Large intestine (tissue), 3 donors: ENCODE results near the gene HYI. TPM values are rescaled to one million over a fixed set of nuclear protein-coding genes. Genes with fewer than 3 reads are reported as not detected.

ENCODE experiments used
- DNase-seq, 2 donors: peaks; one replicate each; pipeline versions ENCODE4 v3.0.0 to v3.0.0-alpha.2; 2013
- H3K27ac ChIP-seq: one replicate; pipeline ENCODE4 v1.5.1; 2013; ENCODE audit warnings: low read length
- H3K27me3 ChIP-seq: 2 replicates; pipeline ENCODE4 v1.6.1; 2013; ENCODE audit warnings: low read length; ENCODE audit not compliant: control insufficient read depth, insufficient read depth
- H3K36me3 ChIP-seq: 2 replicates; pipeline ENCODE4 v1.6.1; 2013; ENCODE audit warnings: low read length; ENCODE audit not compliant: control insufficient read depth, insufficient read depth
- H3K4me1 ChIP-seq: one replicate; pipeline ENCODE4 v1.6.1; 2013; ENCODE audit warnings: low read length; ENCODE audit not compliant: control insufficient read depth, insufficient read depth
- H3K4me3 ChIP-seq: one replicate; pipeline ENCODE4 v1.5.1; 2013; ENCODE audit warnings: low read length
- H3K9me3 ChIP-seq: one replicate; pipeline ENCODE4 v1.6.1; 2013; ENCODE audit warnings: mild to moderate bottlenecking, low read depth, low read length, moderate library complexity; ENCODE audit not compliant: control insufficient read depth
- WGBS: methylation state at CpG from one replicate; pipeline ENCODE4 v1.1.5; 2013; ENCODE audit warnings: low lambda C conversion rate; ENCODE audit not compliant: insufficient coverage; 5-methylcytosine and 5-hydroxymethylcytosine counted together
- polyA plus RNA-seq: library from polyadenylated mRNA; unstranded; fragments of 120-200 nt; gene quantifications from one replicate; pipeline ENCODE4 v1.2.1, GENCODE V29; 2013

Gene HYI
- polyA plus RNA-seq, 1 donor, result 68.1 TPM

- no peaks in the 10 kb centered on the region for H3K4me1 ChIP-seq
- WGBS, result no CpG with 5 or more reads among the region's 14 CpGs
- no peak for DNase-seq
These were observed 26.2 kb downstream of the HYI start for GRCh38 chr1:43427524-43427923.

GRCh38 chr1:43426221-43426620 is 27.5 kb downstream of the HYI start:
- Histone ChIP-seq H3K4me1 (no peaks in the 10 kb centered on the region), H3K36me3 (peaks cover 99% of the 10 kb centered on the region), H3K27ac (no peak overlapping the region), H3K4me3 (no peak overlapping the region), H3K27me3 (no peaks in the 10 kb centered on the region), H3K9me3 (peaks cover 10% of the 10 kb centered on the region)
- no CpG with 5 or more reads among the region's 11 CpGs for WGBS
- no peak for DNase-seq

More at GRCh38 chr1:43427524-43427923, 26.2 kb downstream of the HYI start:
- Histone ChIP-seq H3K27me3 (no peaks in the 10 kb centered on the region), H3K36me3 (peaks cover 100% of the 10 kb centered on the region), H3K4me3 (no peak overlapping the region), H3K27ac (no peak overlapping the region), H3K9me3 (peaks cover 10% of the 10 kb centered on the region)

GRCh38 chr1:43425045-43425444 is 28.7 kb downstream of the HYI start:
- peaks cover 99% of the 10 kb centered on the region for H3K36me3 ChIP-seq
- no CpG with 5 or more reads among the region's 4 CpGs for WGBS
- H3K4me1 ChIP-seq, result no peaks in the 10 kb centered on the region
- H3K27me3 ChIP-seq, result no peaks in the 10 kb centered on the region
- no peak overlapping the region for H3K4me3 ChIP-seq
- H3K27ac ChIP-seq, result no peak overlapping the region
- DNase-seq, result no peak
- H3K9me3 ChIP-seq, result peaks cover 10% of the 10 kb centered on the region

GRCh38 chr1:43423672-43424550 is 29.8 kb downstream of the HYI start:
- peak in 1 of 2 donors; percentile 32 for DNase-seq

GRCh38 chr1:43422995-43423671 is 30.6 kb downstream of the HYI start:
- Histone ChIP-seq H3K4me3 (no peak overlapping the region), H3K4me1 (no peaks in the 10 kb centered on the region), H3K36me3 (peaks cover 99% of the 10 kb centered on the region), H3K27ac (no peak overlapping the region), H3K9me3 (peaks cover 10% of the 10 kb centered on the region), H3K27me3 (no peaks in the 10 kb centered on the region)
- DNase-seq, result no peak
- 89% methylated on average over 6 of the region's 16 CpGs for WGBS

More at GRCh38 chr1:43423672-43424550, 29.8 kb downstream of the HYI start:
- Histone ChIP-seq H3K9me3 (peaks cover 10% of the 10 kb centered on the region), H3K27ac (no peak overlapping the region), H3K4me3 (no peak overlapping the region), H3K36me3 (peaks cover 99% of the 10 kb centered on the region), H3K4me1 (no peaks in the 10 kb centered on the region), H3K27me3 (no peaks in the 10 kb centered on the region)
- 94% methylated on average over 5 of the region's 23 CpGs for WGBS

- H3K4me3 ChIP-seq, result no peak overlapping the region
- no CpG with 5 or more reads among the region's 12 CpGs for WGBS
- peaks cover 10% of the 10 kb centered on the region for H3K9me3 ChIP-seq
- H3K27ac ChIP-seq, result no peak overlapping the region
- no peaks in the 10 kb centered on the region for H3K27me3 ChIP-seq
- H3K36me3 ChIP-seq, result peaks cover 97% of the 10 kb centered on the region
- H3K4me1 ChIP-seq, result no peaks in the 10 kb centered on the region
- no peak for DNase-seq
These were observed 31.6 kb downstream of the HYI start for GRCh38 chr1:43421976-43422750.

GRCh38 chr1:43421396-43421795 is 32.3 kb downstream of the HYI start:
- no peaks in the 10 kb centered on the region for H3K27me3 ChIP-seq
- WGBS, result no CpG with 5 or more reads among the region's 6 CpGs
- no peak for DNase-seq

GRCh38 chr1:43420874-43421273 is 32.9 kb downstream of the HYI start:
- H3K27ac ChIP-seq, result no peak overlapping the region
- no peaks in the 10 kb centered on the region for H3K27me3 ChIP-seq
- no CpG with 5 or more reads among the region's 10 CpGs for WGBS
- peaks cover 96% of the 10 kb centered on the region for H3K36me3 ChIP-seq
- peaks cover 10% of the 10 kb centered on the region for H3K9me3 ChIP-seq
- no peak overlapping the region for H3K4me3 ChIP-seq
- DNase-seq, result no peak
- no peaks in the 10 kb centered on the region for H3K4me1 ChIP-seq

More at GRCh38 chr1:43421396-43421795, 32.3 kb downstream of the HYI start:
- peaks cover 10% of the 10 kb centered on the region for H3K9me3 ChIP-seq
- H3K27ac ChIP-seq, result no peak overlapping the region
- H3K36me3 ChIP-seq, result peaks cover 97% of the 10 kb centered on the region
- no peak overlapping the region for H3K4me3 ChIP-seq
- no peaks in the 10 kb centered on the region for H3K4me1 ChIP-seq

GRCh38 chr1:43419627-43420425 is 33.9 kb downstream of the HYI start:
- Histone ChIP-seq H3K4me1 (no peaks in the 10 kb centered on the region), H3K27ac (no peak overlapping the region), H3K36me3 (peaks cover 94% of the 10 kb centered on the region), H3K9me3 (peaks cover 10% of the 10 kb centered on the region), H3K27me3 (no peaks in the 10 kb centered on the region), H3K4me3 (no peak overlapping the region)
- DNase-seq, result no peak
- WGBS, result no CpG with 5 or more reads among the region's 13 CpGs
